Lower leg skin (tissue), 3 donors: ENCODE data around the gene MYD88.

Experiments used
- CTCF ChIP-seq, 3 donors: fragments of 450-650 bp; IDR thresholded peaks; one replicate each; pipeline ENCODE4 v1.5.1; 2016; ENCODE audit warnings: antibody characterized with exemption in 3 of 3, mild to moderate bottlenecking in 3 of 3, moderate library complexity in 2 of 3
- POLR2A ChIP-seq, 2 donors: fragments of 450-650 bp; IDR thresholded peaks; one replicate each; pipeline ENCODE4 v1.6.1; 2016 to 2017; ENCODE audit warnings: antibody characterized with exemption in 2 of 2, mild to moderate bottlenecking in 1 of 2, moderate library complexity in 1 of 2

GRCh38 chr3:38141952-38142273 is 3.5 kb downstream of the MYD88 start:
- TF ChIP-seq CTCF (IDR thresholded peaks at IDR 0.05) (no peak), POLR2A (IDR thresholded peaks at IDR 0.05) (no peak)
